GM12875 (cell line): ENCODE results near the gene CACFD1.

ENCODE experiments used
- H3K4me3 ChIP-seq: one replicate; pipeline ENCODE4 v1.5.1; 2011; ENCODE audit warnings: low read depth, low read length, control low read depth
- TF ChIP-seq, protein P1 (sequence below): IDR thresholded peaks from 2 replicates; pipeline ENCODE4 v1.5.1; 2011; ENCODE audit warnings: low read depth, mild to moderate bottlenecking, control low read depth, inconsistent platforms, low read length, moderate library complexity, borderline replicate concordance; ENCODE audit not compliant: insufficient read depth

The CACFD1 gene

DNA sequence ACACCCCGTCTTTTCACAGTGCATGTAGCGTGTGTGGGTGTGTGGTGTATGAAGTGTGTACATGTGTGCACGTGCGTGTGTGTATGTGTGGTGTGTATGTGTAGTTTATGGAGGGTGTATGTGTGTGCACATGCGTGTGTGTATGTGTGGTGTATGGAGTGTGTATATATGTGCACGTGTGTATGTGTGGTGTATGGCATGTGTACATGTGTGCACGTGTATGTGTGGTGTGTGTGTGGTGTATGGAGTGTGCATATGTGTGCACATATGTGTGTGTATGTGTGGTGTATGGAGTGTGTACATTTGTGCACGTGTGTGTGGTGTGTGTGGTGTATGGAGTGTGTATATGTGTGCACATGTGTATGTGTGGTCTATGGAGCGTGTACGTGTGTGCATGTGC is 51.8 kb downstream of the CACFD1 start:
- no peak overlapping the region for H3K4me3 ChIP-seq

DNA sequence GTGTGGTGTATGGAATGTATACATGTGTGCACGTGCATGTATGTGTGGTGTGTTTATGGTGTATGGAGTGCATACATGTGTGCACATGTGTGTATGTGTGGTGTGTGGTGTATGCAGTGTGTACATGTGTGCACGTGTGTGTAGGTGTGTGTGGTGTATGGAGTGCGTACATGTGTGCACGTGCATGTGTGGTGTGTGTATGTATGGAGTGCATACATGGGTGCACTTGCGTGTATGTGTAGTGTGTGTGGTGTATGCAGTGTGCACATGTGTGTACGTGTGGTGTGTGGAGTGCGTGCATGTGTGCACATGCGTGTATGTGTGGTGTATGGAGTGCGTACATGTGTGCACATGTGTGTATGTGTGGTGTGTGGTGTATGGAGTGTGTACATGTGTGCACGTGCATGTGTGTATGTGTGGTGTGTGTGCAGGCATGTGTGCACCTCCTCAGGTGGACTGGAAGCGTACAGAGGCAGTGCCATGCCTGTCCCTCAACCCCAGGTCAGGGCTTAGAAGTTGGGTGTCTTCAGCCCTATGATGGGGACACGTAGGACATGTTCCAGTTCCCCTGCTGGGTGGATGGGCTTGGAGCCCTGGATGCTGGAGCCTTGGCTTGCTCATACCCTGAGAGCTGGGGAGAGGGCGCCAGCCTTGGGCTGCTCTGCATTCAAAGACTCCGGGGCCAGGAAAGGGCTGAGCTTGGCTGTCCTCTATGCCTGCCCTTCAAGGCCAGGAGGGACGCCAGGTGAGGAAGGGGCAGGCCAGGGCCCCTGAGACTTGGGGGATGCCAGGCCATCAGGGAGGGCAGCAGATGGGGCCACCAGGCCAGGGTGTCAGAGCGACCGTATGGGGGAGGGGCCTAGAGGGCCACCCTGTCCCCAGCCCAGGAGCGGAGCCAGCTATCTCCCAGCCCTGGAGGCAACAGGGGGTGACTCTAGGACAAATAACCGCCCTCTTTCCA is 52.8 kb downstream of the CACFD1 start:
- no peak overlapping the region for H3K4me3 ChIP-seq
- TF ChIP-seq, protein P1, sequence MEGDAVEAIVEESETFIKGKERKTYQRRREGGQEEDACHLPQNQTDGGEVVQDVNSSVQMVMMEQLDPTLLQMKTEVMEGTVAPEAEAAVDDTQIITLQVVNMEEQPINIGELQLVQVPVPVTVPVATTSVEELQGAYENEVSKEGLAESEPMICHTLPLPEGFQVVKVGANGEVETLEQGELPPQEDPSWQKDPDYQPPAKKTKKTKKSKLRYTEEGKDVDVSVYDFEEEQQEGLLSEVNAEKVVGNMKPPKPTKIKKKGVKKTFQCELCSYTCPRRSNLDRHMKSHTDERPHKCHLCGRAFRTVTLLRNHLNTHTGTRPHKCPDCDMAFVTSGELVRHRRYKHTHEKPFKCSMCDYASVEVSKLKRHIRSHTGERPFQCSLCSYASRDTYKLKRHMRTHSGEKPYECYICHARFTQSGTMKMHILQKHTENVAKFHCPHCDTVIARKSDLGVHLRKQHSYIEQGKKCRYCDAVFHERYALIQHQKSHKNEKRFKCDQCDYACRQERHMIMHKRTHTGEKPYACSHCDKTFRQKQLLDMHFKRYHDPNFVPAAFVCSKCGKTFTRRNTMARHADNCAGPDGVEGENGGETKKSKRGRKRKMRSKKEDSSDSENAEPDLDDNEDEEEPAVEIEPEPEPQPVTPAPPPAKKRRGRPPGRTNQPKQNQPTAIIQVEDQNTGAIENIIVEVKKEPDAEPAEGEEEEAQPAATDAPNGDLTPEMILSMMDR: no peak

More for the DNA sequence above, 51.8 kb downstream of the CACFD1 start:
- TF ChIP-seq, protein P1: no peak

DNA sequence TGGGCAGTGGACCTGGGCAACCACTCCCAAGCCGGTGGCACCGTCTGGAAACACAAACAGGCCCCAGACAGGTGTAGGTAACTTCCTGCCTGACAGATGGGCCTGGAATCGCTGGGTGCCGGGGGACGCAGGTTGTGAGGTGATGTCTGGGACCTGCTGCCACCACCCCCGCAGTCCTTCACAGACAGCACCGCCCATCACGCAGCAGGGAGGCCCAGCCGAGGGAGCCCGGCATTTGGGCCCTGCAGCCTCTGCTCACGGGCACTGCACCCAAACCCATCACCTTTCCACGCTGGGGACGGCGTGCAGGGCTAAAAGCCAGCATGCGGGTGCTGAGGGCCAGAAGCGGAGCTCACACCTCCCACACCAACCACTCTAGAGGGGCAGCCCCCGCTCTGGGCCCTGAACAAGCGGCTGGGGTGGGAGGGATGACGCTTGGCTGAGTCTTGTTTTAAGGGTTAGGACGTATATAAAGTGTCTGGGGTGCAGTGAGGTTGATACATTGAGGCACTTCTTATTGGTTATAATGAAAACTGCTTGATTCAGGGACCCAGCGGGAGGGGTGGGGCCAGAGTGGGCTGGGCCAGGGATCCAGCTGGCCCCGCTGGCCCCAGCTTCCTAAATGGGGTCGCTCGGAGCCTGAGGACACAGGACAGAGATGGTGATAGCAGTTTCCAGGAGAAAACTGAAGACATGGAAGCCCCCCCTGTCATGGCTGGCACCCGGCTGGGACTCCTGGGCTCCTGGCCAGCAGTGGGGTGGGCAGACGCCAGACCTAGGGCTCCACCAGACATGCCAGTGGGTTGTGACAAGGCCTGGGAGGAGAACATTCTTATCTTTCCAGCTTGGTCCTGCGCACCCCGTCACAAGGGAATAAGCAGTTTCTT is 53.7 kb downstream of the CACFD1 start:
- no peak overlapping the region for H3K4me3 ChIP-seq
- TF ChIP-seq, protein P1: no peak

DNA sequence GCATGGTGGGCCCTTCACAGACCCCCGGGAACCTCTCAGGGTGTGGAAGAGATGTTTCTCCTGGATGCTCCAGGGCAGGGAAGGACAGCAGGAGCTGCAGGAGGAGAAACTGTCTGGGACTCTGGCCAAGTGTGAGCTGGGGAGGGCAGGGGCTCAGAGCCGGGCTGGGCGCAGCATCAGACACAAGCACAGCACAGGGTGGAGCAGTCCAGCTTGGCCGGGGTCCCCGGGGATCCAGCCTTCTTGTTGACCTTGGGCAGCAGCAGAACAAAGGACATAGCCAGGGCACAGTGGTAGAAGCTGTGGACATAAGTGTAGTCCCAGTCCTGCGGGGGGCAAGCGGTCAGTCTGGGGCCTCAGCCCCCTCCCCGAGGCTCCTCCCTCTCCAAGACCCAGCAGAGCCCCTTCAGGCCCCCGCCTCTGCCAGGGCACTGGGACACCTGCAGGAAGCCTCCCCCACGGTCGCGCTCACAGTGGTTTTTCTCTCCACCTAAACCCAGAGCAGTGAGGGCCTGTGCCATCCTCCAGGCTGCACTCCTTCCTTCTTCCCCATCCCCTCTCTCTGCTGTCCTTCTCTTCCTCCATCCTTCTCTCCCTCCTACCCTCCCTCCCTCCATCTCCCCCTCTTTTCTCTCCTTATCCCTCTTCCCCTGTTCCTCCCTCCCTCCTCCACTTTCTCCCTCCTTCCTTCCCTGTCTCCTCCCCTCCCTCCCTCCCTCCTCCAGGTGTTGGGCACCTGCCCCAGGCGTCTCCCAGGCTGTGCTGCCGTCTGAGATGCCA is 54.9 kb downstream of the CACFD1 start:
- TF ChIP-seq, protein P1: no peak
- H3K4me3 ChIP-seq: no peak overlapping the region

DNA sequence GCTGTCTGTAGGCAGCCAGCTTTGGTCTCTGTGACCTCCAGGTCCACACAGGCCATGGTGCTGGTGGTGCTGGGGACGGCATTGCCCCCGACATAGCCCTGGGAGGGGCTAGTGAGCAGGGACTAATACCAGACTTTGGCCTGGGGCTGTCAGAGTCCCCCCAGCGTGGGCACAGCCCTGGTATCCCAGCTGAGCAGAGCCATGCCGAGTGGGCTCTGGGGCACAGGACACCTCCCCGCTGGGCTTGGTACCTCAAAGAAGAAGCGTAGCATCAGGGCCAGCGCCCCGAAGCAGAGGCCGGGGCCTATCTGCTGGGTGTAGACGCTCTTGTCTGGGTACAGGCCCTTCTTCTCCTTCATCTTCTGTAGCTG is 55.4 kb downstream of the CACFD1 start:
- TF ChIP-seq, protein P1: no peak
- no peak overlapping the region for H3K4me3 ChIP-seq

DNA sequence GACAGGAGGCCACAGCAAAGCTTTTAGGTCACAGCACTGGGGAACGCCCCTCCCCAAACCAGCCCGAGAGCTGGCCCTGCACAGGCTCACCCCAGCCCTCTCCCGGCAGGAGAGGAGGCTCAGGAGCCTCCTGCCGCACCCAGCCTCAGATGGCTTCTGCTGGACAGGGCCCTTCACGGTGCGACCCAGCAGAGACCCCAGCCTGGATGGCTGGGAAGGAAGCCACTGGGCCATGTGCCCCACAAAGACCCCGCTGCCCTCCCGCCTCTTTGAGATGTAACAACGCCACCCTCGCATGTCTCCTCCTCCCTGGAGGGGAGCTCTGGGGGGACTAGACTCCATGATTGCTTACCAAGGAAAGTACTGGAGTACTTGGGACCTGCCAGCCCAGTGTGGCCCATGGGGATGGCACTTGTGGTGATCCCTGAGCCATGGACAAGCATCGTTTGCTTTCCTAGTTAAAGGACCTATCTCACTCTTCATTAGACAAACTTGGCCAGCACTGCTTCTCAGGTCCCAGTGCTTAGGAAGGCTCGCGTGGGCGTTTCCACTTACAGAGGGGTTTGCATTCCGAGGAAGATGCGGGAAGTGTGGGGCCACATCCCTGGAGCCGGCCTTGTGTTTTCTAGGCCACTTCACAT is 56.0 kb downstream of the CACFD1 start:
- TF ChIP-seq, protein P1: no peak
- H3K4me3 ChIP-seq: no peak overlapping the region
